H9 (cell line): ENCODE measurements around the gene PIK3R5. TPM values are rescaled to one million over a fixed set of nuclear protein-coding genes. Genes with fewer than 3 reads are reported as not detected.
"Not testable (repeated sequence)": the region's sequence is repeated elsewhere in the genome, so short reads cannot be mapped to it uniquely, and the experiment has no call there.

Source experiments
- DNase-seq: peaks from one replicate; pipeline ENCODE4 v3.0.0-alpha.2; 2017
- H2AFZ ChIP-seq: one replicate; pipeline ENCODE4 v1.6.1; 2013; ENCODE audit warnings: mild to moderate bottlenecking, low read length, control low read depth, moderate library complexity
- H2AK5ac ChIP-seq: 2 replicates; pipeline ENCODE4 v1.6.1; 2013; ENCODE audit warnings: low read length, control low read depth, mixed read lengths; ENCODE audit not compliant: insufficient read length
- H2BK120ac ChIP-seq: one replicate; pipeline ENCODE4 v1.6.1; 2013; ENCODE audit warnings: low read depth, mild to moderate bottlenecking, low read length, control low read depth, inconsistent platforms; ENCODE audit not compliant: poor library complexity, severe bottlenecking
- H2BK12ac ChIP-seq: 2 replicates; pipeline ENCODE4 v1.6.1; 2013; ENCODE audit warnings: low read length, control low read depth, mixed read lengths, low read depth; ENCODE audit not compliant: insufficient read length
- H2BK15ac ChIP-seq: 2 replicates; pipeline ENCODE4 v1.6.1; 2013; ENCODE audit warnings: low read depth, low read length, control low read depth
- H2BK20ac ChIP-seq: one replicate; pipeline ENCODE4 v1.6.1; 2013; ENCODE audit warnings: low read depth, mild to moderate bottlenecking, low read length, control low read depth, inconsistent platforms; ENCODE audit not compliant: poor library complexity, severe bottlenecking
- H2BK5ac ChIP-seq: 2 replicates; pipeline ENCODE4 v1.6.1; 2013; ENCODE audit warnings: low read length, control low read depth, mixed read lengths; ENCODE audit not compliant: insufficient read length
- H3K14ac ChIP-seq: 2 replicates; pipeline ENCODE4 v1.6.1; 2013; ENCODE audit warnings: low read length, control low read depth; ENCODE audit not compliant: insufficient read depth
- H3K18ac ChIP-seq: 2 replicates; pipeline ENCODE4 v1.6.1; 2013; ENCODE audit warnings: low read depth, mild to moderate bottlenecking, mixed read lengths, low read length, control low read depth; ENCODE audit not compliant: insufficient read length
- H3K23ac ChIP-seq: 2 replicates; pipeline ENCODE4 v1.6.1; 2013; ENCODE audit warnings: low read length, control low read depth, mixed read lengths, low read depth; ENCODE audit not compliant: insufficient read length
- H3K23me2 ChIP-seq: 2 replicates; pipeline ENCODE4 v1.6.1; 2013; ENCODE audit warnings: low read depth, mild to moderate bottlenecking, mixed read lengths, low read length, control low read depth; ENCODE audit not compliant: insufficient read length, poor library complexity, severe bottlenecking
- H3K27ac ChIP-seq: 2 replicates; pipeline ENCODE4 v1.5.1; 2013; ENCODE audit warnings: low read length, control low read depth, mixed read lengths, low read depth; ENCODE audit not compliant: insufficient read length
- H3K27me3 ChIP-seq: 2 replicates; pipeline ENCODE4 v1.6.1; 2013; ENCODE audit warnings: low read length, control low read depth, inconsistent platforms; ENCODE audit not compliant: insufficient read depth
- H3K4ac ChIP-seq: 2 replicates; pipeline ENCODE4 v1.6.1; 2013; ENCODE audit warnings: low read depth, mild to moderate bottlenecking, control low read depth, inconsistent platforms, low read length, moderate library complexity
- H3K4me1 ChIP-seq: 2 replicates; pipeline ENCODE4 v1.6.1; 2013; ENCODE audit warnings: low read length, control low read depth, inconsistent platforms; ENCODE audit not compliant: insufficient read depth
- H3K4me2 ChIP-seq: 2 replicates; pipeline ENCODE4 v1.6.1; 2013; ENCODE audit warnings: low read length, control low read depth, mixed read lengths; ENCODE audit not compliant: insufficient read length, insufficient read depth
- H3K56ac ChIP-seq: 2 replicates; pipeline ENCODE4 v1.6.1; 2013; ENCODE audit warnings: low read depth, mild to moderate bottlenecking, mixed read lengths, low read length, control low read depth; ENCODE audit not compliant: insufficient read length
- H3K79me1 ChIP-seq: 2 replicates; pipeline ENCODE4 v1.6.1; 2013; ENCODE audit warnings: low read depth, mild to moderate bottlenecking, moderate library complexity, low read length, control low read depth, inconsistent platforms; ENCODE audit not compliant: insufficient read depth, poor library complexity, severe bottlenecking
- H3K79me2 ChIP-seq: 2 replicates; pipeline ENCODE4 v1.6.1; 2013; ENCODE audit warnings: low read length, control low read depth, inconsistent platforms; ENCODE audit not compliant: insufficient read depth
- H3K9ac ChIP-seq: 2 replicates; pipeline ENCODE4 v1.6.1; 2013; ENCODE audit warnings: low read length, control low read depth, mixed read lengths; ENCODE audit not compliant: insufficient read length; ENCODE audit errors: extremely low read depth
- H3K9me3 ChIP-seq: one replicate; pipeline ENCODE4 v1.6.1; 2013; ENCODE audit warnings: low read depth, low read length, inconsistent platforms; ENCODE audit not compliant: control insufficient read depth
- H3T11ph ChIP-seq: one replicate; pipeline ENCODE4 v1.6.1; 2013; ENCODE audit warnings: mild to moderate bottlenecking, low read length, control low read depth, inconsistent platforms
- H4K20me1 ChIP-seq: one replicate; pipeline ENCODE4 v1.6.1; 2013; ENCODE audit not compliant: control insufficient read depth, insufficient read length, insufficient read depth
- H4K5ac ChIP-seq: 2 replicates; pipeline ENCODE4 v1.6.1; 2013; ENCODE audit warnings: low read depth, mild to moderate bottlenecking, mixed read lengths, low read length, control low read depth; ENCODE audit not compliant: insufficient read length
- H4K8ac ChIP-seq: replicated peaks from 2 replicates; pipeline ENCODE4 v1.6.1; 2013; ENCODE audit warnings: low read length, control low read depth, mixed read lengths, low read depth; ENCODE audit not compliant: insufficient read length
- H4K91ac ChIP-seq: 2 replicates; pipeline ENCODE4 v1.6.1; 2013; ENCODE audit warnings: low read depth, mild to moderate bottlenecking, moderate library complexity, mixed read lengths, low read length, control low read depth; ENCODE audit not compliant: insufficient read length
- H3K27ac Mint-ChIP-seq, 3 experiments: 2 replicates in 2 of 3; 3 replicates in 1 of 3; pipeline ENCODE4 v1.8.0; 2020 to 2021; ENCODE audit warnings: mixed read lengths in 3 of 3, mild to moderate bottlenecking in 1 of 3, moderate library complexity in 1 of 3
- H3K27me3 Mint-ChIP-seq: 2 replicates; pipeline ENCODE4 v1.8.0; 2021; ENCODE audit warnings: low read depth, mild to moderate bottlenecking, moderate library complexity, mixed read lengths
- H3K36me3 Mint-ChIP-seq, 3 experiments: 2 replicates in 2 of 3; 3 replicates in 1 of 3; pipeline ENCODE4 v1.8.0; 2020 to 2021; ENCODE audit warnings: low read depth in 3 of 3, mixed read lengths in 3 of 3; ENCODE audit not compliant: insufficient read depth in 1 of 3
- H3K4me1 Mint-ChIP-seq, 2 experiments: 2 replicates each; pipeline ENCODE4 v1.8.0; 2020; ENCODE audit warnings: mixed read lengths in 2 of 2
- H3K4me3 Mint-ChIP-seq, 2 experiments: 2 replicates in 1 of 2; 3 replicates in 1 of 2; pipeline ENCODE4 v1.8.0; 2020 to 2021; ENCODE audit warnings: mild to moderate bottlenecking in 2 of 2, mixed read lengths in 2 of 2, moderate library complexity in 1 of 2
- H3K9me3 Mint-ChIP-seq, 2 experiments: 2 replicates in 1 of 2; 3 replicates in 1 of 2; pipeline ENCODE4 v1.8.0; 2020; ENCODE audit warnings: mild to moderate bottlenecking in 2 of 2, mixed read lengths in 2 of 2, moderate library complexity in 1 of 2
- CTCF ChIP-seq: fragments of 200-600 bp; sonication (generic); conservative IDR thresholded peaks from 3 replicates; pipeline ENCODE4 v1.8.0; 2021; ENCODE audit warnings: antibody characterized with exemption, mild to moderate bottlenecking
- WGBS: extraction: QIAGEN DNeasy Blood & Tissue Kit; methylation state at CpG from one replicate; pipeline ENCODE4 v1.1.7; 2013; ENCODE audit warnings: missing lambda C conversion rate, low lambda C conversion rate, mixed read lengths; ENCODE audit not compliant: insufficient read length; ENCODE audit errors: extremely low coverage; 5-methylcytosine and 5-hydroxymethylcytosine counted together
- total RNA-seq: library from RNA; stranded (reverse); gene quantifications from 2 replicates; pipeline ENCODE4 v1.2.1, GENCODE V29; 2021

Gene PIK3R5
- total RNA-seq, 1 experiment from 2014 or later, result 1.4 TPM

GRCh38 chr17:8885967-8886684, 79.4 kb downstream of the PIK3R5 start:
- no peak overlapping the region for H2BK12ac ChIP-seq
- H4K8ac ChIP-seq, result no peak overlapping the region
- H3K4ac ChIP-seq, result no peak overlapping the region
- H3K4me1 Mint-ChIP-seq, result peaks cover 2 to 8% of the 10 kb centered on the region in 2 experiments; a peak in 3 of 4 replicates
- H3K27ac ChIP-seq, result no peak overlapping the region
- no peaks in the 10 kb centered on the region for H3K9me3 ChIP-seq
- TF ChIP-seq CTCF, result no peak
- no peaks in the 10 kb centered on the region for H3K4me1 ChIP-seq
- no peak overlapping the region for H2BK120ac ChIP-seq
- no peaks in the 10 kb centered on the region; a peak in 1 of 5 replicates for H3K9me3 Mint-ChIP-seq
- no peak overlapping the region for H4K5ac ChIP-seq
- no peak overlapping the region for H2BK15ac ChIP-seq
- H3K79me2 ChIP-seq, result no peaks in the 10 kb centered on the region
- H3T11ph ChIP-seq, result no peak overlapping the region
- no peak overlapping the region; a peak in 1 of 7 replicates for H3K27ac Mint-ChIP-seq
- H3K36me3 Mint-ChIP-seq, result no peaks in the 10 kb centered on the region
- no peaks in the 10 kb centered on the region for H4K20me1 ChIP-seq
- WGBS, result no CpG with 5 or more reads among the region's 23 CpGs
- no peak overlapping the region for H3K14ac ChIP-seq
- H3K27me3 Mint-ChIP-seq, result no peaks in the 10 kb centered on the region; the same call in none of the 2 replicates
- no peak overlapping the region for H4K91ac ChIP-seq
- DNase-seq, result peak; percentile 84
- no peaks in the 10 kb centered on the region for H3K27me3 ChIP-seq
- no peak overlapping the region for H3K4me2 ChIP-seq
- no peak overlapping the region for H2AK5ac ChIP-seq
- no peak overlapping the region for H2BK20ac ChIP-seq
- H2AFZ ChIP-seq, result no peak overlapping the region
- no peaks in the 10 kb centered on the region for H3K23me2 ChIP-seq
- no peak overlapping the region for H3K9ac ChIP-seq
- no peak overlapping the region; a peak in 1 of 5 replicates for H3K4me3 Mint-ChIP-seq
- H3K56ac ChIP-seq, result no peak overlapping the region
- no peak overlapping the region for H3K18ac ChIP-seq
- no peak overlapping the region for H2BK5ac ChIP-seq
- no peaks in the 10 kb centered on the region for H3K79me1 ChIP-seq
- no peak overlapping the region for H3K23ac ChIP-seq

GRCh38 chr17:8885163-8885966, 80.1 kb downstream of the PIK3R5 start:
- H3K4ac ChIP-seq, H3K23ac ChIP-seq, H4K91ac ChIP-seq, H3K9me3 ChIP-seq, H3K56ac ChIP-seq, H3K27ac Mint-ChIP-seq, H3K79me2 ChIP-seq, H3K27ac ChIP-seq, H2BK120ac ChIP-seq, H2BK12ac ChIP-seq, H2BK20ac ChIP-seq, H2BK5ac ChIP-seq, H3K18ac ChIP-seq, H3K4me2 ChIP-seq, H3K14ac ChIP-seq, H2BK15ac ChIP-seq, H3K9me3 Mint-ChIP-seq, H3T11ph ChIP-seq, H3K23me2 ChIP-seq, H3K79me1 ChIP-seq, H4K5ac ChIP-seq, H4K20me1 ChIP-seq, H3K9ac ChIP-seq, H3K36me3 Mint-ChIP-seq, H2AK5ac ChIP-seq, H3K4me1 ChIP-seq, H3K4me1 Mint-ChIP-seq, H3K4me3 Mint-ChIP-seq, H4K8ac ChIP-seq, H3K27me3 Mint-ChIP-seq, H2AFZ ChIP-seq, H3K27me3 ChIP-seq: not testable (repeated sequence)
- peak; percentile 94 for DNase-seq
- no CpG with 5 or more reads among the region's 30 CpGs for WGBS
